ENCODE data around the gene ORM1.

The ORM1 gene

DNA sequence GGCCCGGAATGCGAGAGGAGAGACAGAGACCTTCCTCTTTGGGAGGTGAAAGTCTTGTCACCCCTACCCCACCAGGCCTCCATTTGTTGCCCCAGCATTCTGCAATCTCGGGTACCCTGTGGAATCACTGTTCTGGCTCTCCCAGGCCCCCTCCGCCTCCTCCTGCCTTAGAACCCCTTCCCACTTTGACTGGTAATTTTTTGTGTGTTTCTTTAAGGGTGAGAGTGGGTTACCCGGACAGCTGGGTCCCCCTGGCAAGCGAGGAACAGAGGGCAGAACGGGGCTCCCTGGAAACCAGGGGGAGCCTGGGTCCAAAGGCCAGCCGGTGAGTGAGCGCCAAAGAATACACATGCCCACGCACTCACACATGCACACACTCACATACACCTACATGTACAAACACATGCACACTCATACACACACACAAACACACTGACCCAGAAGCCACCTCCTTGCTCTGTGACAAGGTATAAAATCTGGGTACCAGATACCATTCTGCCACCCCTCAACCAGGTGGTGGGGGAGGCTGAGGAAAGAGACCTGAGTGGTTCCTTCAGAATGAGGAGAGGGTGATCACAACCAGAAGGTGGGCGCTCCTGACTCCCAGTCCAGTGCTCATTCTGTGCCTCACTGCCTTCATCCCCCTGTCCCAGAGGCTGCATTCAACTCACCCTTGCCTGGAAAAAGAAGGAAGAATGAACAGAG, 30.9 kb upstream of the ORM1 start:
- no peak overlapping the region for H3K4me3 ChIP-seq (ENCODE audit: low read length)
- TF ChIP-seq ZNF274 (IDR thresholded peaks at IDR 0.05; ENCODE audit: low read depth, low read length), result no peak

GRCh38 chr9:114294664-114295063, 28.2 kb upstream of the ORM1 start:
- no peak for TF ChIP-seq ZNF274 (IDR thresholded peaks at IDR 0.05; ENCODE audit: low read depth, low read length)
- H3K4me3 ChIP-seq (ENCODE audit: low read length), result no peak overlapping the region

DNA sequence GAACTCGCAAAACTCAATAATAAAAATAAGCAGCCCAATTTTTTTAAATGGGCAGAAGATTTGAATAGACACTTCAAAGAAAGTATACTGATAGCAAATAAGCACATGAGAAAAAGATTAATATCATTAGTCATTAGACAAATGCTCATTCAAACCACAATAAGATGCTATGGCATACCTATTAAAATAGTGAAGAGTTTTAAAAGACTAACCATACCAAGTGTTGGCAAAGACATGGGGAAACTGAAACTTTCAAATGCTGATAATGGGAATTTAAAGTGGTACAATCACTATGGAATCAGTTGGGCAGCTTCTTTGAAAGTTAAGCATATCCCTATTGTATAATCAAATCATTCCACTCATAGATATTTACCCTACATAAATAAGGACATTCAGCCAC, 26.6 kb upstream of the ORM1 start:
- TF ChIP-seq ZNF274 (IDR thresholded peaks at IDR 0.05; ENCODE audit: low read depth, low read length), result no peak

DNA sequence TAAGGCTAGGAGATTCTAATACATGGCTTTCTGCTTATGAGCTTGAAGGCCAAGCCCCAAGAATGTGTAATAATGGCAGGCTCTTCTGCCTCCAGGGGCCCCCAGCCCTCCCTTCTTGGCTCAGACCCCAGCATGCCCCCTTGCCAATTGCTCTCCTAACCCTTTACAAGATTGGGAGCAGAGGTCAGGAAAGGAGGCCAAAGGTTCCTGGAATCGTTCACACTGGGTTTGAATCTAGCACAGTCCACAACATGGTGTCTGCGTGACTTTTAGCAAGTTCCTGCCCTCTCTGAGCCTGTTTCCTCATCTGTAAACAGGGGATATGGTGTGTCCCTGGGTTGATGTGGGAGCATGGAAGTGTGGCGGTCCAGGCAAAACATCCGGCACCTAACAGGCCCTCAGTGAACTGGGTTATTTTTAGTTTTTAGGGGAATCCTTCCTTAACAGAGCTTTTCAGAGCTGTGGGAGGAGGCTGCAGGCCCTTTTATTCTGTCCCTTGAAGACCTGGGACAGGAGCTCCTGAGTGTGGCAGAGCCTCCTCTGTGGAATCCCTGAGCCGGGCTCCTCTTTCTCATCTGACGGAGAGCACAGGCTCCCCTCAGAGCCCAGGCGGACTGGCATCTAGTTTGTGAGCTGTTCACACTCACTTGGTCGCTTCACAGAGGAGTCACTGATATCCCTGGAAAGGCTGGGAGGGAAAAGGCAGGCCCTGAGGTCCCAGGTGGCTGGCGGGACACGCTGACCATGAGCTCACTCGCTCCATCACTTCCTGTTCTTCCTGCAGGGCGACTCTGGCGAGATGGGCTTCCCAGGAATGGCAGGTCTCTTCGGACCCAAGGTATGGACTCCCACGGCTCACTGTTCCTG, 23.4 kb upstream of the ORM1 start:
- no peak overlapping the region for H3K4me3 ChIP-seq (ENCODE audit: low read length)
- TF ChIP-seq ZNF274 (IDR thresholded peaks at IDR 0.05; ENCODE audit: low read depth, low read length), result no peak

More for the DNA sequence above, 26.6 kb upstream of the ORM1 start:
- no peak overlapping the region for H3K4me3 ChIP-seq (ENCODE audit: low read length)

- no peak overlapping the region for H3K4me3 ChIP-seq (ENCODE audit: low read length)
- no peak for TF ChIP-seq ZNF274 (IDR thresholded peaks at IDR 0.05; ENCODE audit: low read depth, low read length)
Observed at GRCh38 chr9:114300153-114300845, 22.6 kb upstream of the ORM1 start.

DNA sequence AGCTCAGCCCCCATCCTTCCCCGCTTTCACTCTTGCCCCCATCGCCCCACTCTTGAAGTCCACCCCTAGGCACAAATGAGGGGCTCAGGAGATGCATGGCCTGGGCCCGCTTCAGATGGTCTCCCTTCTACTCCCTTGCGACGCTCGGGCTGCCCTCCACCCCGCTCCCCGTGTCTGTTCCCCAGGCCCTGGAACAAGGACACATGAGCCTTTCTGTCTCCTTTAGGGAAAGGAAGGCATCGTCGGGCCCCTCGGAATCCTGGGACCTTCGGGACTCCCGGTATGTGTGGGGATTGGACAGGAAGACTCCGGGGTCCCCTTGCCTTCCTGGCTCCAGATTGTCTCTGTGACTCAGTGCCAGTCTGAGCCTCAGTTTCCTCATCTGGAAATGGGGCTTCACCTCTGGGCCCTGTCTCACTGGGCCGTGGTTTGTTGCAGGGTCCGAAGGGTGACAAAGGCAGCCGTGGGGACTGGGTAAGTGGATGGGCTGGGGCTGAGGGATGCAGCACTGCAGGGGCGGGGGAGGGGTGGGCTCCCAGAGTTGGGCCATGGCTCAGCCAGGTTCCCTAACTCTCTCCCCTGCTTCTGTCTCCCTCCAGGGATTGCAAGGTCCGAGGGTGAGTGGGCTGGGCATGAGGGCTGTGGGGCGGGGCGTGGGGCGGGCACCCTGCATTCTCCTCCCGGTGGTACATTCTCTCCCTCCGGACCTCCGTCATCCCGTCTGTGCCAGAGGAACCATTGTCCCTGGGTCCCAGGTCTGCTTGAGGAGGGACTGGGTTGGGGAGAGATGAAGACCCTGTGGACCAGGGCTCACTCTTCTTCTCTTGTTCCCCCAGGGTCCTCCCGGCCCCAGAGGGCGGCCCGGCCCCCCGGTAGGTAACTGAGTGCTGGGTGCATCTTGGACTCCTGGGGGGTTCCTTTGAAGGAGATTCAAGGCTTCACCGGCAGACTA, 21.8 kb upstream of the ORM1 start:
- TF ChIP-seq ZNF274 (IDR thresholded peaks at IDR 0.05; ENCODE audit: low read depth, low read length), result no peak

DNA sequence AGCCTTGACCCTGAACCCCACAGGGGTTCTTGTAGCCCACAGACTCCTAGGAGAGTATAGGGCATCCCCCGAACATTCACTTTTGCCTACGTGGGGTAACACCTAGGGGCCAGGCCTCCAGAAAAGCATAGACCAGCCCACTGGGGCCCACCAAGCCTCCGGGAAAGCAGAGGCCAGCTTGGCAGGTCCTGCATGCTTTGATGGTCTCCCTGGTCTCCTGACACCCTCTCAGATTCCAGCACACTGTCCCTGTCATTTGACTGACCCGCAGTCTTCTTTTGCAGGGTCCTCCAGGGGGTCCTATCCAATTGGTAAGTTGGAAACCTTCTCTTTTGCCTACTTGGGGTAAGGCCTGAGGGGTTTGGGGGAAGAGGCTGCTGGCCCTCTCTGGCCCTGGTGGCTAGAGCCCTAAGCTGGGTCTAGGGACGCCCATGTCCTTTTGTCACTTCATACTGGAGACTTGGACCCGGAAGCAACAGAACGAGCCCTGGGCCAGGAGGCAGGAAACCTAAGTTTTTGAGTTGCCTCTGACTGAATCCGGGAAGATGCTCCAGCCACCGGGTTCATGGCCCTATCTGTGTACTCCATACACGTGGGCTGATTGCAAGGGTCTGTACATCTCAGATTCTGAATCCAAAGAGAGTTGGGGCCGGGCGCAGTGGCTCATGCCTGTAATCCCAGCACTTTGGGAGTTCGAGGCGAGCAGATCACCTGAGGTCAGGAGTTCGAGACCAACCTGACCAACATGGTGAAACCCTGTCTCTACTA, 20.9 kb upstream of the ORM1 start:
- no peak overlapping the region for H3K4me3 ChIP-seq (ENCODE audit: low read length)
- no peak for TF ChIP-seq ZNF274 (IDR thresholded peaks at IDR 0.05; ENCODE audit: low read depth, low read length)

More for the DNA sequence above, 21.8 kb upstream of the ORM1 start:
- H3K4me3 ChIP-seq (ENCODE audit: low read length), result no peak overlapping the region

GRCh38 chr9:114302727-114303126, 20.2 kb upstream of the ORM1 start:
- no peak for TF ChIP-seq ZNF274 (IDR thresholded peaks at IDR 0.05; ENCODE audit: low read depth, low read length)

GRCh38 chr9:114303571-114303970, 19.3 kb upstream of the ORM1 start:
- no peak for TF ChIP-seq ZNF274 (IDR thresholded peaks at IDR 0.05; ENCODE audit: low read depth, low read length)
- no peak overlapping the region for H3K4me3 ChIP-seq (ENCODE audit: low read length)

More at GRCh38 chr9:114302727-114303126, 20.2 kb upstream of the ORM1 start:
- no peak overlapping the region for H3K4me3 ChIP-seq (ENCODE audit: low read length)

- H3K4me3 ChIP-seq (ENCODE audit: low read length), result no peak overlapping the region
- TF ChIP-seq ZNF274 (IDR thresholded peaks at IDR 0.05; ENCODE audit: low read depth, low read length), result no peak
Observed at GRCh38 chr9:114303977-114304376, 18.9 kb upstream of the ORM1 start.

- TF ChIP-seq ZNF274 (IDR thresholded peaks at IDR 0.05; ENCODE audit: low read depth, low read length), result no peak
- H3K4me3 ChIP-seq (ENCODE audit: low read length), result no peak overlapping the region
Observed at GRCh38 chr9:114304416-114305188, 18.3 kb upstream of the ORM1 start.

DNA sequence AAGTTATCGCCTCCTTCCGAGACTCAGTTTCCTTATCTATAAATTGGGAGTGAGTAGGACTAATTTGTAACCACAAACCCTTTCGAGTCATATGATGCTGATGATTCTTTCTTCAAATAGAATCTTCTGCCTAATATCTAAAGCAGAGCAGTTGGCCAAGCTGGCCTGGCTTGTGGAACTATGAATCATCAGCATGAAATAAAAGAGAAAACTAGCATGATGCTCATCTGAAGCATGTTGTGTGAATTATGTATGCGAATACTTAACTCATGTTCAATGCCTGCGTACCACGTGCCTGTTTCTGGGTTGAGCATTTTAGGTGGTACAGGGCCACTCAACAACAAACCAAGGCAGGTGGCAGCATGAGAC, 15.0 kb upstream of the ORM1 start:
- no peak overlapping the region for H3K4me3 ChIP-seq (ENCODE audit: low read length)
- no peak for TF ChIP-seq ZNF274 (IDR thresholded peaks at IDR 0.05; ENCODE audit: low read depth, low read length)
